Upper lobe of left lung (tissue), 6 donors: ENCODE measurements around the gene FGGY. TPM values are rescaled to one million over a fixed set of nuclear protein-coding genes. Genes with fewer than 3 reads are reported as not detected.
"Not testable (repeated sequence)": the region's sequence is repeated elsewhere in the genome, so short reads cannot be mapped to it uniquely, and the experiment has no call there.

ENCODE experiments used
- ATAC-seq, 2 donors: fragments of 200-7000 bp; cut with Tn5 transposase; one replicate each; pipeline ENCODE4 v1.9.1; 2022; ENCODE audit warnings: mild to moderate bottlenecking in 2 of 2, moderate library complexity in 2 of 2; ENCODE audit not compliant: low FRiP score in 2 of 2
- DNase-seq, 2 donors: peaks; one replicate each; pipeline ENCODE4 v3.0.0-alpha.2; 2019 to 2020
- H3K27ac ChIP-seq, 4 donors: fragments of 200-600 bp; sonication (generic); one replicate each; pipeline ENCODE4 v1.5.1; 2016 to 2019
- H3K27me3 ChIP-seq, 4 donors: fragments of 200-600 bp; sonication (generic); one replicate each; pipeline ENCODE4 v1.5.1; 2017 to 2019
- H3K36me3 ChIP-seq, 4 donors: fragments of 200-600 bp; sonication (generic); one replicate each; pipeline ENCODE4 v1.5.1; 2016 to 2019
- H3K4me1 ChIP-seq, 4 donors: fragments of 200-600 bp; sonication (generic); one replicate each; pipeline ENCODE4 v1.5.1; 2018 to 2019
- H3K4me3 ChIP-seq, 4 donors: fragments of 200-600 bp; sonication (generic); one replicate each; pipeline ENCODE4 v1.5.1; 2017 to 2019; ENCODE audit warnings: mild to moderate bottlenecking in 2 of 4, moderate library complexity in 1 of 4
- H3K9me3 ChIP-seq, 4 donors: fragments of 200-600 bp; sonication (generic); one replicate each; pipeline ENCODE4 v1.5.1; 2018 to 2019
- CTCF ChIP-seq, 6 experiments: fragments of 450-650 bp in 4 of 6; fragments of 200-600 bp in 2 of 6; sonication (generic) in 2 of 6; IDR thresholded peaks; one replicate each; pipeline ENCODE4 v1.5.1; 2016 to 2019; ENCODE audit warnings: antibody characterized with exemption in 6 of 6
- EP300 ChIP-seq, 4 donors: sonication (generic); formaldehyde crosslinking; IDR thresholded peaks; one replicate each; pipeline ENCODE4 v1.5.1; 2017; ENCODE audit warnings: antibody characterized with exemption in 4 of 4, control low read depth in 2 of 4
- POLR2A ChIP-seq, 4 donors: fragments of 450-650 bp; IDR thresholded peaks; one replicate each; pipeline ENCODE4 v1.5.1; 2016 to 2017; ENCODE audit warnings: antibody characterized with exemption in 4 of 4, mild to moderate bottlenecking in 2 of 4
- POLR2AphosphoS5 ChIP-seq, 2 donors: sonication (generic); formaldehyde crosslinking; IDR thresholded peaks; one replicate each; pipeline ENCODE4 v1.5.1; 2017; ENCODE audit warnings: antibody characterized with exemption in 2 of 2
- WGBS, 2 donors: methylation state at CpG; one replicate each; pipeline ENCODE4 v1.1.5; 2017 to 2018; 5-methylcytosine and 5-hydroxymethylcytosine counted together
- total RNA-seq, 6 donors: library from RNA; depleted of rRNA in 4 of 6; stranded (reverse); fragments of >200 nt in 4 of 6; gene quantifications; one replicate each; pipeline versions ENCODE4 v1.1.0 to v1.2.1, GENCODE V29; 2016 to 2021
- donor health status: DM: no; HTN: no; CAD: no; lungs with moderate emphysema.
- donor health status: DM: no; HTN: yes; CAD: no; lungs with severe emphysema.

Gene FGGY
- total RNA-seq, 6 donors from 2014 or later = 11.8 to 51.3 (median 22.6) TPM

- Histone ChIP-seq H3K27ac (no peak overlapping the region), H3K4me1 (peaks cover 0 to 3% (median 0%) of the 10 kb centered on the region in 4 donors), H3K27me3 (no peaks in the 10 kb centered on the region), H3K9me3 (no peaks in the 10 kb centered on the region), H3K4me3 (no peak overlapping the region), H3K36me3 (no peaks in the 10 kb centered on the region)
- ATAC-seq = peak in 1 of 2 donors; percentile 35
- DNase-seq = no peak
- TF ChIP-seq POLR2AphosphoS5 (IDR thresholded peaks at IDR 0.05) = no peak
- TF ChIP-seq CTCF (IDR thresholded peaks at IDR 0.05) = no peak
- no peak for TF ChIP-seq EP300 (IDR thresholded peaks at IDR 0.05)
- TF ChIP-seq POLR2A (IDR thresholded peaks at IDR 0.05) = no peak
- 76 to 95% methylated on average over 2 of the region's 2 CpGs for WGBS, 2 donors
Measured at GRCh38 chr1:59486615-59487014, 189.7 kb downstream of the FGGY start.

GRCh38 chr1:59487335-59488031, 190.6 kb downstream of the FGGY start:
- Histone ChIP-seq H3K36me3 (no peaks in the 10 kb centered on the region), H3K4me1 (peaks cover 0 to 3% (median 0%) of the 10 kb centered on the region in 4 donors), H3K4me3 (no peak overlapping the region), H3K27me3 (no peaks in the 10 kb centered on the region), H3K9me3 (no peaks in the 10 kb centered on the region), H3K27ac (no peak overlapping the region)
- 58 to 76% methylated on average over 2 of the region's 2 CpGs for WGBS, 2 donors
- DNase-seq (no peak), ATAC-seq (peak in 1 of 2 donors; percentile 64)
- TF ChIP-seq POLR2AphosphoS5 (IDR thresholded peaks at IDR 0.05) (no peak), CTCF (IDR thresholded peaks at IDR 0.05) (no peak), POLR2A (IDR thresholded peaks at IDR 0.05) (no peak), EP300 (IDR thresholded peaks at IDR 0.05) (no peak)

GRCh38 chr1:59492500-59492899, 195.6 kb downstream of the FGGY start:
- Histone ChIP-seq H3K4me1 (no peaks in the 10 kb centered on the region), H3K27ac (no peak overlapping the region), H3K9me3 (no peaks in the 10 kb centered on the region), H3K4me3 (no peak overlapping the region), H3K36me3 (no peaks in the 10 kb centered on the region), H3K27me3 (no peaks in the 10 kb centered on the region)
- ATAC-seq (no peak), DNase-seq (no peak)
- WGBS, 2 donors = 74 to 88% methylated on average over 1 of the region's 1 CpG
- no peak for TF ChIP-seq POLR2A (IDR thresholded peaks at IDR 0.05)
- TF ChIP-seq EP300 (IDR thresholded peaks at IDR 0.05) = no peak
- TF ChIP-seq CTCF (IDR thresholded peaks at IDR 0.05) = no peak
- no peak for TF ChIP-seq POLR2AphosphoS5 (IDR thresholded peaks at IDR 0.05)

GRCh38 chr1:59494145-59494833, 197.4 kb downstream of the FGGY start:
- H3K27me3 ChIP-seq = no peaks in the 10 kb centered on the region
- H3K9me3 ChIP-seq = no peaks in the 10 kb centered on the region
- TF ChIP-seq CTCF (IDR thresholded peaks at IDR 0.05) (no peak), POLR2AphosphoS5 (IDR thresholded peaks at IDR 0.05) (no peak), POLR2A (IDR thresholded peaks at IDR 0.05) (no peak), EP300 (IDR thresholded peaks at IDR 0.05) (no peak)
- ATAC-seq (peak in 1 of 2 donors; percentile 29), DNase-seq (peak in 1 of 2 donors; percentile 35)
- H3K4me1 ChIP-seq = peaks cover 0 to 6% (median 5%) of the 10 kb centered on the region in 4 donors
- H3K4me3 ChIP-seq = no peak overlapping the region
- H3K27ac ChIP-seq = no peak overlapping the region
- no peaks in the 10 kb centered on the region for H3K36me3 ChIP-seq

GRCh38 chr1:59496156-59496555, 199.3 kb downstream of the FGGY start:
- H3K27ac ChIP-seq, H3K36me3 ChIP-seq, H3K9me3 ChIP-seq, DNase-seq, H3K4me1 ChIP-seq, H3K4me3 ChIP-seq, ATAC-seq, H3K27me3 ChIP-seq: not testable (repeated sequence)
- 95 to 96% methylated on average over 2 of the region's 2 CpGs for WGBS, 2 donors
